Tibial nerve (tissue), 4 donors: Measurements from ENCODE around the gene CMSS1.

Experiments
- CTCF ChIP-seq, 5 experiments: fragments of 200-600 bp in 3 of 5; fragments of 450-650 bp in 2 of 5; sonication (generic) in 3 of 5; IDR thresholded peaks; one replicate each; pipeline ENCODE4 v1.5.1; 2016 to 2019; ENCODE audit warnings: antibody characterized with exemption in 5 of 5, mild to moderate bottlenecking in 3 of 5, moderate library complexity in 2 of 5
- EP300 ChIP-seq, 2 donors: sonication (generic); formaldehyde crosslinking; IDR thresholded peaks; one replicate each; pipeline ENCODE4 v1.6.1; 2017; ENCODE audit warnings: antibody characterized with exemption in 2 of 2, mild to moderate bottlenecking in 1 of 2
- POLR2A ChIP-seq, 2 donors: fragments of 450-650 bp; IDR thresholded peaks; one replicate each; pipeline ENCODE4 v1.6.1; 2017; ENCODE audit warnings: antibody characterized with exemption in 2 of 2, mild to moderate bottlenecking in 2 of 2, moderate library complexity in 2 of 2

- TF ChIP-seq CTCF (IDR thresholded peaks at IDR 0.05) (no peak), POLR2A (IDR thresholded peaks at IDR 0.05) (no peak), EP300 (IDR thresholded peaks at IDR 0.05) (no peak)
These were observed 387.5 kb downstream of the CMSS1 start for GRCh38 chr3:100205171-100205570.
